Middle frontal gyrus (tissue), 1 donor: ENCODE measurements around the gene TIMP3.

Experiments
- DNase-seq: peaks from one replicate; pipeline ENCODE4 v3.0.0-alpha.2; 2015; ENCODE audit warnings: low spot score; ENCODE audit errors: extremely low spot score

The TIMP3 gene

GRCh38 chr22:32880505-32880892, 79.0 kb downstream of the TIMP3 start:
- no peak for DNase-seq

- no peak for DNase-seq
These were observed 79.5 kb downstream of the TIMP3 start for GRCh38 chr22:32880893-32881596.

- no peak for DNase-seq
These were observed 80.9 kb downstream of the TIMP3 start for GRCh38 chr22:32882360-32882755.

- no peak for DNase-seq
These were observed 81.4 kb downstream of the TIMP3 start for GRCh38 chr22:32882774-32883530.

- DNase-seq, result no peak
These were observed 85.9 kb downstream of the TIMP3 start for GRCh38 chr22:32887324-32887980.

GRCh38 chr22:32888976-32889375, 87.5 kb downstream of the TIMP3 start:
- DNase-seq, result no peak

- DNase-seq, result no peak
These were observed 95.4 kb downstream of the TIMP3 start for GRCh38 chr22:32896891-32897290.

GRCh38 chr22:32897400-32897799, 95.9 kb downstream of the TIMP3 start:
- DNase-seq, result no peak

- DNase-seq, result no peak
These were observed 99.6 kb downstream of the TIMP3 start for GRCh38 chr22:32900886-32901635.

GRCh38 chr22:32901925-32902324, 100.4 kb downstream of the TIMP3 start:
- no peak for DNase-seq

- DNase-seq, result no peak
These were observed 102.0 kb downstream of the TIMP3 start for GRCh38 chr22:32903507-32903906.

- no peak for DNase-seq
These were observed 102.5 kb downstream of the TIMP3 start for GRCh38 chr22:32904044-32904443.

- DNase-seq, result no peak
These were observed 103.9 kb downstream of the TIMP3 start for GRCh38 chr22:32905400-32905799.

- DNase-seq, result no peak
These were observed 108.3 kb downstream of the TIMP3 start for GRCh38 chr22:32909581-32910428.

- DNase-seq, result no peak
These were observed 108.9 kb downstream of the TIMP3 start for GRCh38 chr22:32910429-32910772.

- DNase-seq, result no peak
These were observed 110.0 kb downstream of the TIMP3 start for GRCh38 chr22:32911503-32911902.
